HepG2 (cell line): ENCODE measurements around the gene EVI5.
"Not testable (repeated sequence)": the region's sequence is repeated elsewhere in the genome, so short reads cannot be mapped to it uniquely, and the experiment has no call there.

Experiments used
- EZH2 ChIP-seq: conservative IDR thresholded peaks from 2 replicates; pipeline ENCODE4 v1.6.1; 2012; ENCODE audit warnings: mild to moderate bottlenecking, low read depth, low read length, moderate library complexity
- FOXP4 ChIP-seq: sonication (generic); formaldehyde crosslinking; IDR thresholded peaks from 2 replicates; pipeline ENCODE4 v1.4.0; 2020; ENCODE audit warnings: missing genetic modification reagents
- HNF4A ChIP-seq: sonication (generic); formaldehyde crosslinking; IDR thresholded peaks from 2 replicates; pipeline ENCODE4 v1.4.0; 2020; ENCODE audit warnings: missing genetic modification reagents
- KAT2B ChIP-seq: fragments of 150-350 bp; IDR thresholded peaks from 2 replicates; pipeline ENCODE4 v1.6.1; 2014; ENCODE audit warnings: low read depth, low read length, borderline replicate concordance
- KDM3A ChIP-seq: IDR thresholded peaks from 2 replicates; pipeline ENCODE4 v1.6.1; 2018; ENCODE audit warnings: low read depth, missing compliant biosample characterization
- U2AF1 ChIP-seq: fragments of 200-400 bp; formaldehyde crosslinking; optimal IDR thresholded peaks from 2 replicates; pipeline ENCODE3; 2017; ENCODE audit warnings: mild to moderate bottlenecking, low read depth, low read length
- ZKSCAN1 ChIP-seq: fragments of 150-350 bp; IDR thresholded peaks from 2 replicates; pipeline ENCODE4 v1.6.1; 2014; ENCODE audit warnings: low read length
- ZNF121 ChIP-seq: sonication (generic); formaldehyde crosslinking; IDR thresholded peaks from 2 replicates; pipeline ENCODE4 v1.5.0; 2020; ENCODE audit warnings: mild to moderate bottlenecking, missing genetic modification reagents
- ZNF460 ChIP-seq: sonication (generic); formaldehyde crosslinking; IDR thresholded peaks from 2 replicates; pipeline ENCODE4 v1.5.1; 2020; ENCODE audit warnings: missing genetic modification reagents, mild to moderate bottlenecking, borderline replicate concordance
- ZNF746 ChIP-seq: sonication (generic); formaldehyde crosslinking; IDR thresholded peaks from 2 replicates; pipeline ENCODE4 v1.8.0; 2022; ENCODE audit warnings: mild to moderate bottlenecking, missing genetic modification reagents
- TF ChIP-seq, protein P1 (sequence below): IDR thresholded peaks from 2 replicates; pipeline ENCODE4 v1.6.1; 2016; ENCODE audit warnings: low read depth, borderline replicate concordance

DNA sequence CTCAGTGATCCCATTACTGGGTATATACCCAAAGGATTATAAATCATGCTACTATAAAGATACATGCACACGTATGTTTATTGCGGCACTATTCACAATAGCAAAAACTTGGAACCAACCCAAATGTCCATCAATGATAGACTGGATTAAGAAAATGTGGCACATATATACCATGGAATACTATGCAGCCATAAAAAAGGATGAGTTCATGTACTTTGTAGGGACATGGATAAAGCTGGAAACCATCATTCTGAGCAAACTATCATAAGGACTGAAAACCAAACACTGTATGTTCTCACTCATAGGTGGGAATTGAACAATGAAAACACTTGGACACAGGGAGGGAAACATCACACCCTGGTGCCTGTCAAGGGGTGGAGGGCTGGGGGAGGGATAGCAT, 63.8 kb downstream of the EVI5 start:
- TF ChIP-seq ZNF121 (CRISPR knock-in tag); KDM3A (CRISPR knock-in tag); FOXP4 (CRISPR knock-in tag); U2AF1; ZNF746 (CRISPR knock-in tag); ZKSCAN1; EZH2; KAT2B; ZNF460 (CRISPR knock-in tag); HNF4A (CRISPR knock-in tag): not testable (repeated sequence)
- TF ChIP-seq, protein P1, sequence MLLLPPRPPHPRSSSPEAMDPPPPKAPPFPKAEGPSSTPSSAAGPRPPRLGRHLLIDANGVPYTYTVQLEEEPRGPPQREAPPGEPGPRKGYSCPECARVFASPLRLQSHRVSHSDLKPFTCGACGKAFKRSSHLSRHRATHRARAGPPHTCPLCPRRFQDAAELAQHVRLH: not testable (repeated sequence)
